Ovary (tissue), 9 donors: ENCODE measurements around the gene FRMD4A. TPM values are rescaled to one million over a fixed set of nuclear protein-coding genes. Genes with fewer than 3 reads are reported as not detected.

Source experiments
- DNase-seq, 5 donors: peaks; one replicate each; pipeline ENCODE4 v3.0.0-alpha.2; 2019 to 2020
- H3K27ac ChIP-seq, 2 donors: fragments of 200-600 bp; one replicate each; pipeline versions ENCODE4 v1.5.1 to v1.8.0; 2019 to 2022
- H3K27me3 ChIP-seq: fragments of 200-600 bp; one replicate; pipeline ENCODE4 v1.8.0; 2022
- H3K36me3 ChIP-seq: fragments of 200-600 bp; sonication (generic); one replicate; pipeline ENCODE4 v1.5.1; 2019
- H3K4me1 ChIP-seq: one replicate; pipeline ENCODE4 v1.8.1; 2013; ENCODE audit warnings: mild to moderate bottlenecking, moderate library complexity; ENCODE audit not compliant: insufficient read depth
- H3K4me3 ChIP-seq: fragments of 200-600 bp; sonication (generic); one replicate; pipeline ENCODE4 v1.5.1; 2017
- H3K9me3 ChIP-seq, 2 donors: fragments of 200-600 bp in 1 of 2; sonication (generic) in 1 of 2; one replicate each; pipeline versions ENCODE4 v1.5.1 to v1.8.1; 2013 to 2019; ENCODE audit warnings: mild to moderate bottlenecking in 1 of 2, moderate library complexity in 1 of 2
- EP300 ChIP-seq: sonication (generic); formaldehyde crosslinking; IDR thresholded peaks from one replicate; pipeline ENCODE4 v1.6.1; 2017; ENCODE audit warnings: antibody characterized with exemption
- POLR2A ChIP-seq: fragments of 450-650 bp; IDR thresholded peaks from one replicate; pipeline ENCODE4 v1.6.1; 2017; ENCODE audit warnings: antibody characterized with exemption, mild to moderate bottlenecking, moderate library complexity
- WGBS, 3 donors: extraction: QIAGEN DNeasy Blood & Tissue Kit in 1 of 3; methylation state at CpG; one replicate each; pipeline versions ENCODE4 v1.1.5 to v1.1.7; 2013 to 2017; 5-methylcytosine and 5-hydroxymethylcytosine counted together
- intact Hi-C, 4 donors: fragments of 100-400 bp; cut with DNase I; formaldehyde crosslinking; loops; one replicate each; pipeline versions ENCODE4 v1.11.0 to v1.15.1; 2022 to 2023
- polyA plus RNA-seq, 2 donors: library from polyadenylated mRNA; stranded (reverse); fragments of 200-250 nt in 1 of 2; fragments of 350-450 nt in 1 of 2; fragmentation: Illumina TruSeq in 1 of 2; extraction: RNeasy Lipid Tissue Mini Kit (QIAGEN cat#74804) in 1 of 2; gene quantifications; one replicate each; pipeline ENCODE4 v1.2.3, GENCODE V29; 2013 to 2014
- total RNA-seq, 7 donors: library from RNA; depleted of rRNA in 2 of 7; stranded (reverse); fragments of >200 nt in 2 of 7; fragmentation: NEBNext Ultra II Directional in 3 of 7; extraction: Animal tissue kit (Norgen Biotek cat#: 25700) in 3 of 7; gene quantifications; one replicate each; pipeline versions ENCODE4 v1.1.0 to v1.2.4, GENCODE V29; 2016 to 2023
- TF ChIP-seq, protein P1 (sequence below), 3 donors: fragments of 450-650 bp in 2 of 3; fragments of 200-600 bp in 1 of 3; IDR thresholded peaks; one replicate each; pipeline versions ENCODE4 v1.5.1 to v1.8.0; 2016 to 2022; ENCODE audit warnings: antibody characterized with exemption in 3 of 3, mild to moderate bottlenecking in 1 of 3
- donor health status: DM: no; HTN: no; CAD: no; lungs with moderate emphysema.
- donor health status: DM: no; HTN: no; CAD: no.
- donor health status: Bipolar disorder and iron deficiency.
- donor health status: DM: yes; HTN: yes; CAD: no.
- donor health status: DM: no; HTN: no; CAD: no.
- donor health status: DM: yes; HTN: yes; CAD: no.

FRMD4A gene
- total and polyA plus RNA-seq, 9 donors: 5.5 to 24.7 (median 11.3) TPM

DNA sequence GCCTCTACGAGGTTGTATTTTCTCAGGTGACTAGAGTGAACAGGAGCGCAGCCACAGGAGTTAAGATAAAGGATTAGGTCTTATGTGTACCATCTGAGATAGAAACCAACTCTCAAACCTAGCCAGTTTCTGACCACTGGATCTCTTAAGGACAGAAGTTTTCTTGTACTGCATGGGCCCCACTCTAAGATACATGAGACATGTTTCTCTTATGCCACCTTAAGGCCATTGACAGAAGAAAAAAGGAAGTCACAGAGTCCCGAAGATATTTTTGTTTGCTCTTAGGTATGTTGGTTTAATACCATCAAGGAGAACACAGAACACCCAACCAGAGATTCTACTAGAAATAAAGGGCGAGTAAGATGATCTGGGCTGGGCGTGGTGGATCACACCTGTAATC, 335.8 kb downstream of the FRMD4A start:
- no peak for TF ChIP-seq POLR2A
- TF ChIP-seq EP300: no peak
- TF ChIP-seq, protein P1, sequence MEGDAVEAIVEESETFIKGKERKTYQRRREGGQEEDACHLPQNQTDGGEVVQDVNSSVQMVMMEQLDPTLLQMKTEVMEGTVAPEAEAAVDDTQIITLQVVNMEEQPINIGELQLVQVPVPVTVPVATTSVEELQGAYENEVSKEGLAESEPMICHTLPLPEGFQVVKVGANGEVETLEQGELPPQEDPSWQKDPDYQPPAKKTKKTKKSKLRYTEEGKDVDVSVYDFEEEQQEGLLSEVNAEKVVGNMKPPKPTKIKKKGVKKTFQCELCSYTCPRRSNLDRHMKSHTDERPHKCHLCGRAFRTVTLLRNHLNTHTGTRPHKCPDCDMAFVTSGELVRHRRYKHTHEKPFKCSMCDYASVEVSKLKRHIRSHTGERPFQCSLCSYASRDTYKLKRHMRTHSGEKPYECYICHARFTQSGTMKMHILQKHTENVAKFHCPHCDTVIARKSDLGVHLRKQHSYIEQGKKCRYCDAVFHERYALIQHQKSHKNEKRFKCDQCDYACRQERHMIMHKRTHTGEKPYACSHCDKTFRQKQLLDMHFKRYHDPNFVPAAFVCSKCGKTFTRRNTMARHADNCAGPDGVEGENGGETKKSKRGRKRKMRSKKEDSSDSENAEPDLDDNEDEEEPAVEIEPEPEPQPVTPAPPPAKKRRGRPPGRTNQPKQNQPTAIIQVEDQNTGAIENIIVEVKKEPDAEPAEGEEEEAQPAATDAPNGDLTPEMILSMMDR (IDR thresholded peaks at IDR 0.05): no peak
- no peaks in the 10 kb centered on the region for H3K9me3 ChIP-seq
- DNase-seq: no peak
- no peak overlapping the region for H3K4me3 ChIP-seq
- H3K4me1 ChIP-seq: peaks cover 9% of the 10 kb centered on the region
- H3K36me3 ChIP-seq: no peaks in the 10 kb centered on the region
- intact Hi-C loops: no loop called here
- no peak overlapping the region for H3K27ac ChIP-seq
- WGBS, 3 donors: 51 to 87% (median 81%) methylated on average over 5 of the region's 5 CpGs
- no peaks in the 10 kb centered on the region for H3K27me3 ChIP-seq

DNA sequence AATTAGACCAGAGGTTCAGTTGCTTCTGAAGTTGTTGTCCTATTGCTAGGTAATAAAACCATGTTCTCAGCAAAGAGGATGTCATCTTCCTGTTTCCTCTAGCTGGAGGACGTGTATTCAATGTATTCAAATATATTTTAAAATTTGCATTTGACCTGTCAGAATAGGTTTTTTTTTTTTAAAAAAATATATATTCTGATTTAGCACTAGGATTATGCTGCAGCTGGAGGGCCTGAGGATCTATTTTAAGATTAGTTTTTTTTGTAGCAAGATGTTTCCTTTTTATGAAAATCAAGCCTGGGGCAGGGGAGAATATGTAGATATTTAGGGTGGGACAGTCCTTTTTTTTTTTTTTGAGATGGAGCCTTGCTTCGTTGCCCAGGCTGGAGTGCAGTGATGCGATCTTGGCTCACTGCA, 337.0 kb downstream of the FRMD4A start:
- 62 to 80% (median 66%) methylated on average over 3 of the region's 3 CpGs for WGBS, 3 donors
- Histone ChIP-seq H3K27me3 (no peaks in the 10 kb centered on the region), H3K4me1 (peaks cover 11% of the 10 kb centered on the region), H3K36me3 (no peaks in the 10 kb centered on the region), H3K4me3 (no peak overlapping the region), H3K27ac (no peak overlapping the region), H3K9me3 (no peaks in the 10 kb centered on the region)
- no peak for DNase-seq
- no peak for TF ChIP-seq POLR2A
- no peak for TF ChIP-seq EP300
- TF ChIP-seq, protein P1 (IDR thresholded peaks at IDR 0.05): no peak
- intact Hi-C loops: no loop called here

DNA sequence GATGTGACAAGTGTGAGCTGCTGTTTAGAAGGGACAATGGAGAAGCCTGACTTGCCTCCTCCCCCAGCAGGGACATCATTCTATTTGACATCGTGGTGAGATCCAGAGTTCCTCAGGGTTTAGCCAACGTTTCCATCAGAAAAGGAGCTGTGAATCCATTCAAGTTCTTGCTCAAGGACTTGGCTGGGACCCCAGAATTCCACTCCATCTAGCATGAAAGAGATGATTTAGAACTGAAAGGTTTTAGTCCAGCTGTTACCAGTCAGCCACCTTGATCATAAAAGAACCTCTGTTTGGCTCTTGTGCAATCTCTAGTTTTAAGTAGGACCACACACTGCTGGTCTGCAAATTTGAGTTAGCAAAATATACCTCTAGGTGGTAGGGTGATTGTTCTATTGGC, 337.6 kb downstream of the FRMD4A start:
- Histone ChIP-seq H3K27ac (no peak overlapping the region), H3K36me3 (no peaks in the 10 kb centered on the region), H3K9me3 (no peaks in the 10 kb centered on the region), H3K4me1 (peaks cover 11% of the 10 kb centered on the region), H3K4me3 (no peak overlapping the region), H3K27me3 (no peaks in the 10 kb centered on the region)
- intact Hi-C loops: no loop called here
- DNase-seq: peak in 2 of 5 donors; percentile 33 to 46
- 3 to 10% (median 5%) methylated on average over 2 of the region's 2 CpGs for WGBS, 3 donors
- TF ChIP-seq EP300: no peak
- TF ChIP-seq, protein P1 (IDR thresholded peaks at IDR 0.05): no peak
- no peak for TF ChIP-seq POLR2A

DNA sequence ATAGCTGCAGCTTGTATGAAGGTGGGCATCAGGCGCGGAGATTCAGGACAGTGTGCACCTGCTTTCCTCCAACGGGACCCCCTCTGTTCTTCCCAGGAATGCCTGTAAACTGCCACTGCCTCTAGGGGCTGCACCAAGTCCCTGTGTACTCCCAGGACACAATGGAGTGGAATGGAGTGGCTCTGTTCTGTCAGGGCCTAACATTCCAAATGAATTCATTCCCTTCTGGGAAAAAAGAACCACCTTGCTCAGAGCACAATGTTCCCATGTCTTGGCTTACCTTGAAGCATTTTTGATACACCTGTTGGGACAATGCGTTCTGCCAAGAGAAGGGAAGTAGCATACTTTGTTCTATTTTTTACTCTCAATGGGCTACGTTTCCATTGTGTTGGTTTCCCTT, 339.4 kb downstream of the FRMD4A start:
- no peak overlapping the region for H3K4me3 ChIP-seq
- no peak overlapping the region for H3K27ac ChIP-seq

More for the DNA sequence above, 339.4 kb downstream of the FRMD4A start:
- Histone ChIP-seq H3K4me1 (peaks cover 11% of the 10 kb centered on the region), H3K9me3 (no peaks in the 10 kb centered on the region), H3K36me3 (no peaks in the 10 kb centered on the region), H3K27me3 (no peaks in the 10 kb centered on the region)
- TF ChIP-seq EP300: no peak
- TF ChIP-seq POLR2A: no peak
- TF ChIP-seq, protein P1 (IDR thresholded peaks at IDR 0.05): no peak
- WGBS, 3 donors: 53 to 75% (median 67%) methylated on average over 5 of the region's 5 CpGs
- DNase-seq: no peak
- intact Hi-C loops: no loop called here
